Natural killer cell (primary cell): Measurements from ENCODE around the gene PREP. TPM values are rescaled to one million over a fixed set of nuclear protein-coding genes. Genes with fewer than 3 reads are reported as not detected.

Experiments
- ATAC-seq, 3 donors: fragments of 150-1000 bp in 2 of 3; fragments of 200-7000 bp in 1 of 3; cut with Tn5 transposase; 1 replicate in 1 of 3; 2 replicates in 2 of 3; pipeline ENCODE4 v1.10.0; 2021; ENCODE audit warnings: mild to moderate bottlenecking in 2 of 3, moderate library complexity in 2 of 3
- DNase-seq, 2 donors: peaks; one replicate each; pipeline versions ENCODE4 v3.0.0 to v3.0.0-alpha.2; 2013 to 2021; ENCODE audit warnings: mixed read lengths in 1 of 2
- H3K27ac ChIP-seq: one replicate; pipeline ENCODE4 v1.5.1; 2013; ENCODE audit warnings: mild to moderate bottlenecking, low read length
- H3K27me3 ChIP-seq: one replicate; pipeline ENCODE4 v1.6.1; 2013; ENCODE audit warnings: low read length; ENCODE audit not compliant: control insufficient read depth, insufficient read depth
- H3K36me3 ChIP-seq: one replicate; pipeline ENCODE4 v1.6.1; 2013; ENCODE audit warnings: low read length; ENCODE audit not compliant: control insufficient read depth, insufficient read depth
- H3K4me1 ChIP-seq: one replicate; pipeline ENCODE4 v1.6.1; 2013; ENCODE audit warnings: low read length; ENCODE audit not compliant: control insufficient read depth, insufficient read depth
- H3K4me3 ChIP-seq: one replicate; pipeline ENCODE4 v1.5.1; 2013; ENCODE audit warnings: low read length
- H3K9me3 ChIP-seq: one replicate; pipeline ENCODE4 v1.6.1; 2013; ENCODE audit warnings: low read length; ENCODE audit not compliant: control insufficient read depth, insufficient read depth
- H3K27ac Mint-ChIP-seq, 2 donors: one replicate each; pipeline ENCODE4 v1.8.0; 2022; ENCODE audit warnings: mild to moderate bottlenecking in 2 of 2, mixed read lengths in 2 of 2, moderate library complexity in 1 of 2
- H3K27me3 Mint-ChIP-seq, 2 donors: one replicate each; pipeline ENCODE4 v1.8.0; 2022; ENCODE audit warnings: low read depth in 2 of 2, mixed read lengths in 2 of 2
- H3K36me3 Mint-ChIP-seq: one replicate; pipeline ENCODE4 v1.8.0; 2022; ENCODE audit warnings: mixed read lengths
- H3K4me1 Mint-ChIP-seq, 2 donors: one replicate each; pipeline ENCODE4 v1.8.0; 2022; ENCODE audit warnings: mixed read lengths in 2 of 2
- H3K4me3 Mint-ChIP-seq: one replicate; pipeline ENCODE4 v1.8.0; 2022; ENCODE audit warnings: mild to moderate bottlenecking, moderate library complexity, mixed read lengths
- H3K9me3 Mint-ChIP-seq, 2 donors: one replicate each; pipeline ENCODE4 v1.8.0; 2022; ENCODE audit warnings: mixed read lengths in 2 of 2
- WGBS: methylation state at CpG from one replicate; pipeline ENCODE4 v1.1.7; 2013; ENCODE audit warnings: missing lambda C conversion rate; ENCODE audit not compliant: insufficient coverage; 5-methylcytosine and 5-hydroxymethylcytosine counted together
- intact Hi-C: fragments of 100-400 bp; cut with micrococcal nuclease; formaldehyde crosslinking; loops from one replicate; pipeline ENCODE4 v1.14.2; 2022
- total RNA-seq, 4 donors: library from RNA; stranded (reverse); fragments of 120-200 nt in 1 of 4; gene quantifications; one replicate each; pipeline versions ENCODE4 v1.2.3 to v1.2.4, GENCODE V29; 2013 to 2022
- TF ChIP-seq, protein P1 (sequence below): fragments of 200-600 bp; IDR thresholded peaks from one replicate; pipeline ENCODE4 v1.8.0; 2022; ENCODE audit warnings: antibody characterized with exemption

PREP gene
- total RNA-seq, 3 donors from 2014 or later (not counting 1 experiment from before 2014, with no cell fraction given), result 30.0 to 42.9 (median 37.1) TPM

DNA sequence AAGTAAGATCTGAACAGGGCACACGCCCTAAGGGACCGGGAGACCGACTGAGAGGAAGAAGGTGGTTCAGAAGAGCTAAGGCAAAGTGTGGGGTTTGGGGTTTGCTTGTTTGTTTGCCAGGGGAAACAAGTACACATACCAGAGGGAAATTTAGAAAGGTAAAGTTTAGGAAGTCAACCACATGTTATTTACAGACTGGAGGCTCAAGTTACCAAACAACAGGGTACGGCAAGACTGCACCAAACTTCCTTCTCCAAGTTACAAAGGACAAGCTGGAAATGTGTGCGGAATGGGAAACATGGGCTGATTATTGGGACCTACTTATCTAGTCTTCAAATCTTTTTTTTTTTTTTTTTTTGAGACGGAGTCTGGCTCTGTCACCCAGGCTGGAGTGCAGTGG lies 11.2 kb downstream of the PREP start:
- ATAC-seq (no peak), DNase-seq (no peak)
- Histone ChIP-seq H3K9me3 (no peaks in the 10 kb centered on the region), H3K27ac (no peak overlapping the region), H3K27me3 (no peaks in the 10 kb centered on the region), H3K4me3 (no peak overlapping the region), H3K36me3 (peaks cover 14% of the 10 kb centered on the region), H3K4me1 (no peaks in the 10 kb centered on the region)
- WGBS, result 91% methylated on average over 6 of the region's 6 CpGs
- H3K9me3 Mint-ChIP-seq, result no peaks in the 10 kb centered on the region
- H3K27ac Mint-ChIP-seq, result no peak overlapping the region
- H3K27me3 Mint-ChIP-seq, result no peaks in the 10 kb centered on the region
- TF ChIP-seq, protein P1, sequence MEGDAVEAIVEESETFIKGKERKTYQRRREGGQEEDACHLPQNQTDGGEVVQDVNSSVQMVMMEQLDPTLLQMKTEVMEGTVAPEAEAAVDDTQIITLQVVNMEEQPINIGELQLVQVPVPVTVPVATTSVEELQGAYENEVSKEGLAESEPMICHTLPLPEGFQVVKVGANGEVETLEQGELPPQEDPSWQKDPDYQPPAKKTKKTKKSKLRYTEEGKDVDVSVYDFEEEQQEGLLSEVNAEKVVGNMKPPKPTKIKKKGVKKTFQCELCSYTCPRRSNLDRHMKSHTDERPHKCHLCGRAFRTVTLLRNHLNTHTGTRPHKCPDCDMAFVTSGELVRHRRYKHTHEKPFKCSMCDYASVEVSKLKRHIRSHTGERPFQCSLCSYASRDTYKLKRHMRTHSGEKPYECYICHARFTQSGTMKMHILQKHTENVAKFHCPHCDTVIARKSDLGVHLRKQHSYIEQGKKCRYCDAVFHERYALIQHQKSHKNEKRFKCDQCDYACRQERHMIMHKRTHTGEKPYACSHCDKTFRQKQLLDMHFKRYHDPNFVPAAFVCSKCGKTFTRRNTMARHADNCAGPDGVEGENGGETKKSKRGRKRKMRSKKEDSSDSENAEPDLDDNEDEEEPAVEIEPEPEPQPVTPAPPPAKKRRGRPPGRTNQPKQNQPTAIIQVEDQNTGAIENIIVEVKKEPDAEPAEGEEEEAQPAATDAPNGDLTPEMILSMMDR, result no peak
- H3K4me3 Mint-ChIP-seq, result no peak overlapping the region
- H3K36me3 Mint-ChIP-seq, result peaks cover 7% of the 10 kb centered on the region
- intact Hi-C loops, result no loop called here
- peaks cover 7 to 29% of the 10 kb centered on the region in 2 donors for H3K4me1 Mint-ChIP-seq

DNA sequence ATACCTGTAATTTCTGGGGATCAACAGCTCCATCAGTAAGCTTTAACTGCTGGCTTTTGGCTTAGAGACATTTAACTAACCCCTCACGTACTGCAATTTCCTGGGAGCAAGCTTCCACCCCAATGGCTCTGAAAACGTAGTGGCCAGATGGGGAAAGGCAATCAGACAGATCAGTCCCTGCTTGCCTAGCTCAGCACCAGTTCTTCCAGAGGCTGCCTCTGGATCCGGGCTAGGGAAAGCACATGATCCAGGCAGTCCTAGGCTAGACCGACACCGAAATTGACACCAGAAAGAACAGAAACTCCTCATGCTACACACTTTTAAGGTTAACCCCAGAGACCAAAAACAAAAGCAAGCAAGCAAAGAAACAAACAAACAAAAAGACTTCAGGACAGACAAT lies 13.3 kb downstream of the PREP start:
- H3K36me3 ChIP-seq, result peaks cover 2% of the 10 kb centered on the region
- no peaks in the 10 kb centered on the region for H3K4me1 ChIP-seq
- H3K4me3 ChIP-seq, result no peak overlapping the region
- Mint-ChIP-seq H3K4me3 (no peak overlapping the region), H3K9me3 (no peaks in the 10 kb centered on the region), H3K27ac (no peak overlapping the region), H3K4me1 (peaks cover 8 to 34% of the 10 kb centered on the region in 2 donors), H3K27me3 (no peaks in the 10 kb centered on the region), H3K36me3 (no peaks in the 10 kb centered on the region)
- H3K27ac ChIP-seq, result no peak overlapping the region
- WGBS, result 95% methylated on average over 5 of the region's 5 CpGs
- intact Hi-C loops, result no loop called here
- TF ChIP-seq, protein P1, result no peak
- ATAC-seq (no peak), DNase-seq (no peak)
- no peaks in the 10 kb centered on the region for H3K27me3 ChIP-seq
- H3K9me3 ChIP-seq, result no peaks in the 10 kb centered on the region

DNA sequence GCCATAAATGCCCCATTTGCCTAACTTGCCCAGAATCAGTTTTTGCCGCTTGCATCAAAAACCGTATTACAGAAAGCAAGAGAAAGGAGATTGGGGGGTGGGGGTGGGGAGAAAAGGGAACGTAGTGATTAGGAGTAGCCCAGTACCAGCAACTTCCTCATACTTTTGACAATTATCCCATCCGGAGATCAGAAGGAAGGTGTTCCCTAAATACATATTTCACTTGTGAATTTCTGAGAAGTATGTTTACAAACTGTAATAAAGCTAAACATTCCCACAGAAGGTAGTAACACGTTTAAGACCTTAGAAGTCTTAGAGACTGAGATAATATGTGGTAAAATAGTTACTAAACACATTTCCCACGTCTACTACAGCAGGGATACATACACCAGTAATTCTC lies 14.5 kb downstream of the PREP start:
- no peaks in the 10 kb centered on the region for H3K36me3 Mint-ChIP-seq
- H3K27ac Mint-ChIP-seq, result no peak overlapping the region
- Histone ChIP-seq H3K9me3 (no peaks in the 10 kb centered on the region), H3K27ac (no peak overlapping the region), H3K4me1 (peaks cover 2% of the 10 kb centered on the region), H3K27me3 (no peaks in the 10 kb centered on the region), H3K36me3 (no peaks in the 10 kb centered on the region), H3K4me3 (no peak overlapping the region)
- TF ChIP-seq, protein P1, result no peak
- ATAC-seq (no peak), DNase-seq (no peak)
- intact Hi-C loops, result no loop called here
- no peaks in the 10 kb centered on the region for H3K27me3 Mint-ChIP-seq
- peaks cover 19 to 46% of the 10 kb centered on the region in 2 donors for H3K4me1 Mint-ChIP-seq
- H3K9me3 Mint-ChIP-seq, result no peaks in the 10 kb centered on the region
- 100% methylated on average over 1 of the region's 6 CpGs for WGBS
- H3K4me3 Mint-ChIP-seq, result no peak overlapping the region

DNA sequence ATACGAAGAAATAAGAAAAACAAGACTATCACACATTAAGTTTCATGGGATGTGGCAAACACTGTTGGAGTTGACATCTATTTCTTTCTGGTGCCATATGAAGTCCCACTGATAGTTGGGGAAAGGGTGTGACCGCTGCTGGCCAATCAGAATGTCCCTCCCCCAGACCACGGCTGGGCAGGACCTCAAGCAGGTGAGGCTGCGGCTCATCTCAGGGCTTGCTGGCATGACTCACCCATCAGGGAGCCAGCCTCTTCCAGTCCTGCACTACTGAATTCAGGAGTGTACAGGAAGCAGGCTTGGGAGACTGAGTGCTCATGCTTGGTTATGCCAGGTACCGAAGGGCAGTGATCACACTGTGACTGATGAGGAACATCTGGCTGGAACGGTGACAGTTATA lies 18.9 kb downstream of the PREP start:
- Mint-ChIP-seq H3K4me1 (peaks cover 57 to 61% of the 10 kb centered on the region in 2 donors), H3K36me3 (no peaks in the 10 kb centered on the region), H3K27ac (no peak overlapping the region), H3K4me3 (no peak overlapping the region), H3K27me3 (no peaks in the 10 kb centered on the region), H3K9me3 (no peaks in the 10 kb centered on the region)
- no peak for DNase-seq
- WGBS, result 91% methylated on average over 6 of the region's 6 CpGs
- intact Hi-C loops, result no loop called here
- peaks cover 10% of the 10 kb centered on the region for H3K4me1 ChIP-seq
- TF ChIP-seq, protein P1, result no peak
- H3K4me3 ChIP-seq, result no peak overlapping the region
- ATAC-seq, result no peak
- H3K9me3 ChIP-seq, result no peaks in the 10 kb centered on the region
- H3K27me3 ChIP-seq, result no peaks in the 10 kb centered on the region
- H3K36me3 ChIP-seq, result no peaks in the 10 kb centered on the region
- H3K27ac ChIP-seq, result no peak overlapping the region
